Inflammatory macrophage treated with lipopolysaccharide for 1 hour (primary cell): ENCODE results near the gene DYNC2I2.
"Not testable (repeated sequence)": the region's sequence is repeated elsewhere in the genome, so short reads cannot be mapped to it uniquely, and the experiment has no call there.

Experiments
- DNase-seq, 2 donors: peaks; one replicate each; pipeline ENCODE4 v3.0.0-alpha.2; 2020 to 2022

The DYNC2I2 gene

DNA sequence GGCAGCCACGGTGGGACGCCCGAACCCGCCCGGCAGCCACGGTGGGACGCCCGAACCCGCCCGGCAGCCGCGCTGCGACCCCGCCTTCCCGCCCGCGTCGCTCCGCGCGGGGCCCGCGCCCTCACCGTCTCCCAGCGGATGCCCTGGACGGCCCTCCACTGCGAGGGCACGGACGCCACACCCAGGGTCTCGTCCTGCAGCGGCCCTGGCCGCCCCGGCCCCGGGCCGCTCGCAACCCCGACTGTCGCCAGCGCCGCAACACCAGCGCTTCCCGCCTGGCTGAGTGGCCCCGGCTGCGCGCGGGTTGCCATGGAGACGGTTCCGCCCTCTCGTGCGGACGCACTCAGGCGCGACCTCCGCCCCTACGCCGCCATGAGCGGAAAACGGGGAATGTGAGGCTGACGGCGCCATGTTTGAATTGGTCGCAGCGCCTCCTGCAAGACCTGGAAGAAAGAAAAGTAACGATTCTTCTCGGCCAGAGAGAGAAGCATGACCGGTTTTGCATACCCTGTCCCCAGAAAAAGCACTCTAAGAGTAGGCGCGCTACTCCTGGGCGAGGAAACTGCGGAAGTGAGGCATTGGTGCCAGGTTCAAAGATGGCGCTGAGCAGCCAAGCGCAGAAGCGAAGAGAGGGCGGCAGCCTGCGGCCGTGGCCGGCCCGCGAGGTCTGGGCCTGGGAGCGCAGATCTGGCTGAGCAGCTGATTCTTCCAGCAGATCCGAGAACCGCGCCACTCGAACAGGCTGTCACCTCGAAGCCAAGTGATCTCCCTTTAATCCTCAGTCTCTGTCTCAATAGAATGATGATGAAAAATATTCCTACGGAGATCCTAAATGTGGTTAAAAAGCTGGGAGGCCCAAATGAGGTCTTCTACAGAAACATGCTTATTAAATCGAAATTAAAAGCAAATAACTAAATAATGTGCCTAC lies at the start of gene DYNC2I2:
Gene DYNC2I2, minus strand, starts transcription at position 432 of the 928 bp plus-strand sequence. Its CDS starts 121 bp downstream, at position 311.
- DNase-seq = peak; percentile 88 to 97

DNA sequence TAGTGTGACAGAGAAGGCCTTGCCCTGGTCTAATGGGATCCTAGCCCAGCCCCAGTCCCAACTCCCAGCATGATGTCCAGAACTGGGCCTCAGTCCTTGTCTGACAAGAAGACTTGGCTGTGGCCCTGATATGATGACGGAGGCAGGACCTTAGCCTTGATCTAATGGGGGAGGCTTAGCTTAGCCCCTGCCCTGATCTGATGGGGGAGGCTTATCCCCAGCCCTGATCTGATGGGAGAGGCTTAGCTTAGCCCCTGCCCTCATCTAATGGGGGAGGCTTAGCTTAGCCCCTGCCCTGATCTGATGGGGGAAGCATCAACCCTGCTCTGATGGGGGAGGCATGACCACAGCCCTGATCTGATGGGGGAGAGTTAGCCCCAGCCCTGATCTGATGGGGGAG lies 49.4 kb upstream of the DYNC2I2 start:
- no peak for DNase-seq

DNA sequence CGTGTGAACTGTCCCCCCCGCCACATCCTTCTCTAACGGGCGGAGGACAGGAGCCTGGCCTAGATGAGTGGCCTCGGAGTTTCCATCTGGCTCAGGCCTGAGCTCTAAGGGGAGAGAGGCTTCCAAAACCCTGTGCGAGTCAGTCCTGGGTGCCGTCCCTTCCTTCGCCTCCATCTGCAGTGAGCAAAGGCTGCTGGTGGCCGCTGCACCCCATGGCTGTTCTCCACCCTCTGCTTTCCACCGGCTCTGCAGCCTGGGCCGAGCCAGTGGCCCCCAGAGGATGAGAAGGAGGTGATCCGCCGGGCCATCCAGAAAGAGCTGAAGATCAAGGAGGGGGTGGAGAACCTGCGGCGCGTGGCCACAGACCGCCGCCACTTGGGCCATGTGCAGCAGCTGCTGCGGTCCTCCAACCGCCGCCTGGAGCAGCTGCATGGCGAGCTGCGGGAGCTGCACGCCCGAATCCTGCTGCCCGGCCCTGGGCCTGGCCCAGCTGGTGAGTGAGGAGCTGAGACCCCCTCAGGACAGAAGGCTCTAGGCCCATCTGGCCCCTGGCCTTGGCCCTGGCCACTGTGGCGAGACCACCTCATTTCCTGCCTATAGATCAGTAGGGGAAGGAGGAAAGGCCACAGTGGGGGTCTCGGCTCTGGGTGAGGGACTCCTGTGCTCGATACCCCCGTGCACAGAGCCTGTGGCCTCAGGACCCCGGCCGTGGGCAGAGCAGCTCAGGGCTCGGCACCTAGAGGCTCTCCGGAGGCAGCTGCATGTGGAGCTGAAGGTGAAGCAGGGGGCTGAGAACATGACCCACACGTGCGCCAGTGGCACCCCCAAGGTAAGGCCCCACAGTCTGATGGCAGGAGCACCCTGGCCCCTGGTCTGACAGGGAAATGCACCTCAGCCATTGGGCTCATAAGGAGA lies 48.7 kb upstream of the DYNC2I2 start:
- no peak for DNase-seq

DNA sequence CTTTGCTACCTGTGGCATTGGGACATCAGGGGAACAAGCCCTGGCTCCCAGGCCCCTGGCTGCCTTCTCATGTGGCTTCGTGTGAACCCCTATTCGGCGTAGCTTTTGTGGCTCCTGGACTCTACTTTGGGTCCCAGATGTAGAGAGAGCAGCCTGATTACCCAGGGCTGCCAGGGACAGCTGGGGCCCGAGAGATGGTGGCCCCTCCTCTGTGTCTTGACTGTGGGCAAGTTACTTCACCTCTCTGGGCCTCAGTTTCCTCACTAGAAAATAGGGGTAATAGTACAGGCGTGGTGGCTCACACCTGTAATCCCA lies 47.7 kb upstream of the DYNC2I2 start:
- DNase-seq = no peak

DNA sequence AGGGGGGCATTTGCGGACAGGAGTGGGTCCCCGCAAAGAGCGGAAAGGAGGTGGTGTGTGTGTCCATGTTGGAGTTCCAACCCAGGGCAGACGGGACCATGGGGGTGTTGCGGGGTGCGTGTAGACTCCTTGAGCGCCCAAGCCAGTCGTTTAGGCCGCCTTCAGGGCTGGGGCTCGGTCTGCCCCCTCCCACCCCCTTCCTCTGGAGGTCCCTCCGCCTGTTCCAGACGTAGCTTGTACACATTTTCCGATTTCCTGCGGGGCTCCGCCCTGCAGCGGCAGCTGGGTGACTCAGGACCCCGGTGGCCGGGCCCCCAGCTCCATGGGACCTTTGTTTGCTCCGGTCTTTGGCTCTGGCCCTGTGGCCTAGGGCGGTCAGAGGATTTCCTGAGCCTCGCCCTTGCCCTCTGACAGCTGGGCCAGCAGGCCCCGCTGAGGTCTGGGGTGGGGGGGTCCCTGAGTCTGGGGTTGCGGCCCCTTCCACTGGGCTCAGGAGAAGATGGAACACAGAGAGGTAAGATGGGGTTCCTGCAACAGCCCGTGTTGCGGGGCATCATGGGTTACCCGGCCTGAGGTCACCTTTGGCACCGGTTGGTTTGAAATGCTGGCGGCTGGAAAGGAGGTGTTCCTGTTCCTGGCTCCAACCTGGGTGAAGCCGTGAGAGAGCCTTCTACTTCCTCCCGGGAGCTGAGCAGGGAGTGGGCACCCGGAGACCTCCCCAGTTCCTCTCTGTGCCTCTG lies 47.1 kb upstream of the DYNC2I2 start:
- DNase-seq = no peak

DNA sequence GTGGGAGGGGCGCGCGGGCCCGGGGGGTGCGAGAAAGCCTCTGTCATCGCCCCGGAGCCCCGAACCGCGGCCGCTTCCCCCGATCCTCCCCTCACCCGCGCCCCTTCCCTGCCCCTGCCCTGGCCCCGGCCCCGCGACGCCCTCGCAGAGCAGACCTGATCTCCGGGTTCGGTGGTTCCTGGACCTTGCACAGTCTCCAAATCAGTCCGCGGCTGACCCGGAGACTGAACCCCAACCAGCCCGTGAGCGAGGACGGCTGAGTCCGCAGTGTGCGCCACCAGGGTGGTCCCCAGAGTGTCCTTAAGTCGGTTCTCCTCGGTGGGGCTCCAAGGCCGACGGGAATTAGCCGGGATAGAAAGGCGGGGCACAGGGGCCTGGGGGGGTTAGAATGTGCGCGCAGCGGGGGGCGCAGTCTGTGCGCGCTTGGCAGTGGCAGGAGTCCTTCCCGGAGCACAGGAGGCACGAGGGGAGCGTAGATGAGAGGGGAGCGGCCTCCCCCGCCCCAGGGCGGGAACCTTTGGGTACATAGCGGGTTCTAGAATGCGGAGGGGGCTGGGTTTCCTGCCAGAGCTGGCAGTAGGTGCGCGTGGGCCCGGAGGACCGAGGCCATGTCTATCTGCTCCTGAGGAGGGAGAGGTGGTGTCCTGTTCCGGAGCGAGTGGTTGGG lies 46.4 kb upstream of the DYNC2I2 start:
- no peak for DNase-seq

DNA sequence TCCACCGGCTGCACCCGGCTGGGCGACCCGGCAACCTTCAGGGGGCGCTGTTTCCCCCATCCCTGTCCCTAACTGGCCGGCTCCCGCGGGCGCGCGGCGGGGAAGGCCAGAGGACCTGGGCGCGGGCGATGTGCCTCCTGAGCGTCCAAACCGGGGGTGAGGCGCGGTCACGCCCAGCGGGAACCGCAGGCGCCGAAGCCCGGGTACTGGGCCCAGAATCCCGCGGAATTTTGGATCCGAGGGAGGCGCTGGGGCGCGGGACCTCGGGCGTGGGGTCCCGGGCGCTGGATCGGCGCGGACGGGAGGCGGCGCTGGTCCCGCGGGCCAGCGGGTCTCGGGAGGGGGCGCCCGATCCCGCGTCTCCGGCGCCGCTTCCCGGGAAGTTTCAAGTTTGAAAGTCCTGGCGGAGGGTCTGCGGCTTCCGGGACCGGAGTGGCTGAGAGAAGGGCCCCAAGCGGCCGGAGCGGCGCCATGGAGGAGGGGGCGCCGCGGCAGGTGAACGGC lies 45.9 kb upstream of the DYNC2I2 start, which contains the start of gene PKN3:
Gene PKN3, plus strand, starts transcription at position 59 of the 504 bp plus-strand sequence. Its CDS starts 413 bp downstream, at position 472.
- DNase-seq = peak; percentile 67 to 92

DNA sequence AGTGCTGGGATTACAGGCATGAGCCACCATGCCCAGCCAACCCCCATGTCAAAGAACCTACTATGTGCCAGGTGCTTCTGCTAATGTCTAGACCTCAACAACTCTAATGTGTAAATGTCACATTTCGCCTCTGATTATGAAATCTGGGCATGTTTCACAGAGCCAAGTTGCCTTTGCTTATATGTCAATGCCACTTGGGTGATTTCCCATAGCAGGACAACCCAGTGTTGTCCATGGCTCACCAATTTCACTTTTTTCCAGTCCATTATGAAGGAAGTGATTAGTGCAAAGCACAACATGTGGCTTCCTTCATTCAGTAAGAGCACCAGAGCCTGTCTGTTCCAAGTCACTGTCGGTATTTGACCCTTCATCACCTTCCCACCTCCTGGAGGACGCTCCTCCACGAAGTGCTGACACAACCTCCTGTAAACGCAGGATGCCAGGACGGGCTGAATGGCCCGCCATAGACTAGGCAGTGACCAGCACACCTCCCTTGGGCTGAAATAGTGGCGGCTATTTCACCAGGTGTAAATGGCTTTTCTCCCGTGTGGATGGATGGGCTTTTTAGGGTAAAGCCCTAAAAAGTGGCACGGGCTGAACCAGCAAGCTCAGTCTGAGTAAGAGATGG lies 44.7 kb upstream of the DYNC2I2 start:
- DNase-seq = peak; percentile 78 to 86

DNA sequence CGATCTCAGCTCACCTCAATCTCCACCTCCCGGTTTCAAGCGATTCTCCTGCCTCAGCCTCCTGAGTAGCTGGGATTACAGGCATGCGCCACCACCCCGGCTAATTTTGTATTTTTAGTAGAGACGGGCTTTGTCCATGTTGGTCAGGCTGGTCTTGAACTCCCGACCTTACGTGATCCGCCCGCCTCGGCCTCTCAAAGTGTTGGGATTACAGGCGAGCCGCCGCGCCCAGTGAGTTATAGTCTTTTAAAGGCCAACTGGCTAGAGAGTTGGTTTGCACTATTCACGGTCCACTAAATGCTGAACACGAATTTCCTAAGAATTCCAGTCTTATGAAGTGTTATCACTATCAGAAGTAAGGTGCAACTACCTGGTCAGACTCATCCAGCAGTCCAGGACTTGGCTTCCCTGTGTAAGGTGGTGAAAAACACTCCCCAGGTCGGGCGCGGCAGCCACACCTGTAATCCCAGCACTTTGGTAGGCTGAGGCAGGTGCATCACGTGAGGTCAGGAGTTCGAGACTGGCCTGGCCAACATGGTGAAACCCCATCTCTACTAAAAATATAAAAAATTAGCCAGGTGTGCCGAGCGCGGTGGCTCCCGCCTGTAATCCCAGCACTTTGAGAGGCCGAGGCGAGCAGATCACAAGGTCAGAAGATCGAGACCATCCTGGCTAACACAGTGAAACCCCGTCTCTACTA lies 42.6 kb upstream of the DYNC2I2 start:
- DNase-seq = not testable (repeated sequence)

DNA sequence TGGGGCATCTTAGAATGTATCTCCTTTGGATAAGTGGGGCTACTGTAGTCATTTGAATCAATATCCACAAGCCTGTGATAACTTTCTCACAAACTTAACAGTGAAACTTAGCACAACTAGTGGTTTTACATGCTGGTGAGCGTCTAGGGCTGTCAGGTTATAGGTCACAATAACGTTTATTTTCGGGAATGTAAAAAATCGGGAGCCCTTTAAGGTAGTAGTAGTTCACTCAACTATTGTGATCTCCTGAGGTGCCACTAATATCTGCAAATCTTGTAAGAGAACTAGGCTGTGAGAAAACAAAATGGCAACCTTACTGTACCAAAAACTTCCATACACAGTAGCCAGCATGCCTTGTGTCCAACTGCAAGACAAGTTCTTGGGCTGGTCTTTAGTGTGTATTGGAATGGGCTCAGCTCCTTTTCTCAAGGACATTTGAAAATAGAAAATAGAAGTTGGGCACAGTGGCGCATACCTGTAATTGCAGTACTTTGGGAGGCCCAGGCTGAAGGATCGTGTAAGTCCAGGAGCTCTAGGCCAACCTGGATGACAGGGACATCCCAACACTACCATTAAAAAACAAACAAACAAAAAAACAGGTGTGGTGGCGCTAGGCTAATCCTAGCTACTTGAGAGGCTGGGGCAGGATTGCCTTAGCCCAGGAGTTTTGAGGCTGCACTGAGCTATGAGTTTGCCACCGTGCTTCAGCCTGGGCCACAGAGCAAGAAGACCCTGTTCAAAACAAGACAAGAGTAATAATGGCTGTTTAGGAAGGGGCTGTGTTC lies 40.5 kb upstream of the DYNC2I2 start:
- no peak for DNase-seq

DNA sequence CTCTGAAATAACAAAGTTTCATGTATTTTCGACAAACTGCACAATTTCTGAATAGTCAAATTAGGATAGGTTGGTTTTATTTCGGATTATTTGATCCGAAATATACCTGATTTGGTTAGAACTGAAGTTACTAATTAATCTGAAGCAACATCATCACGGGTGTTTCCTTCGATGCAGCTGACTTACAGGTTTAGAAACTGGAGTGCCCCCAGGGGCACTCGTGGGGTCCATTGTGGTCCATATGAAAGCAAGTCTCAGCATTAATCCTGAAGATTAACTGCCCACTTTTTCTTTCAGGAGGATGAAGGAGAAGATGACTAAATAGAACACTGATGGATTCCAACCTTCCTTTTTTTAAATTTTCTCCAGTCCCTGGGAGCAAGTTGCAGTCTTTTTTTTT lies 37.7 kb upstream of the DYNC2I2 start:
- no peak for DNase-seq

DNA sequence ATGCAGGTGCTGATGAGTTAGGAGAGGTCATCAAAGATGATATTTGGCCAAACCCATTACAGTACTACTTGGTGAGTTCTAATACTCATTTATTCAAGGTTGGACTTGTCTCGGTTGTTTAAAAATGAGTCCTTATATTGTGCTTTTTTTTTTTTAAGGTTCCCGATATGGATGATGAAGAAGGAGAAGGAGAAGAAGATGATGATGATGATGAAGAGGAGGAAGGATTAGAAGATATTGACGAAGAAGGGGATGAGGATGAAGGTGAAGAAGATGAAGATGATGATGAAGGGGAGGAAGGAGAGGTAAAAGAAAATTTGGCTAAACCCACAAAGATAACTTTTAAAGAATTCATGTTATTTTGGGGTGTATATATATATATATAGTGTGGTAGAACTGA lies 37.1 kb upstream of the DYNC2I2 start:
- not testable (repeated sequence) for DNase-seq

DNA sequence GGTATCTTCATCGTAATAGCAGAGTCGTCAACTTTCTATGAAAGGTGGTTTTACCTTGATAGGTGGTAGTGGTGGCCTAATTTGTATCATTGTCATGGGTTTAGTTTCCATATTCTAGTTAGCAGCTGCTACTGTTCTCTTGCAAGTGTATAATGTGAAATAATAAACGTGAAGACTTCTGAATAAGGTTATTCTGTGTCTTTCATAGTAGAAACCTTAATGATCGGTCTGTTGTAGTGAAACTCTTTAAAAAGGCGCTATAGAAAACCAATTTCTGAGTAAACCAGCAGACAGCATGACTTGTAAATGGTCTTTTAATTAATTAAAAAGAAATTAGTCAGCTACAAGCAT lies 34.0 kb upstream of the DYNC2I2 start:
- no peak for DNase-seq

DNA sequence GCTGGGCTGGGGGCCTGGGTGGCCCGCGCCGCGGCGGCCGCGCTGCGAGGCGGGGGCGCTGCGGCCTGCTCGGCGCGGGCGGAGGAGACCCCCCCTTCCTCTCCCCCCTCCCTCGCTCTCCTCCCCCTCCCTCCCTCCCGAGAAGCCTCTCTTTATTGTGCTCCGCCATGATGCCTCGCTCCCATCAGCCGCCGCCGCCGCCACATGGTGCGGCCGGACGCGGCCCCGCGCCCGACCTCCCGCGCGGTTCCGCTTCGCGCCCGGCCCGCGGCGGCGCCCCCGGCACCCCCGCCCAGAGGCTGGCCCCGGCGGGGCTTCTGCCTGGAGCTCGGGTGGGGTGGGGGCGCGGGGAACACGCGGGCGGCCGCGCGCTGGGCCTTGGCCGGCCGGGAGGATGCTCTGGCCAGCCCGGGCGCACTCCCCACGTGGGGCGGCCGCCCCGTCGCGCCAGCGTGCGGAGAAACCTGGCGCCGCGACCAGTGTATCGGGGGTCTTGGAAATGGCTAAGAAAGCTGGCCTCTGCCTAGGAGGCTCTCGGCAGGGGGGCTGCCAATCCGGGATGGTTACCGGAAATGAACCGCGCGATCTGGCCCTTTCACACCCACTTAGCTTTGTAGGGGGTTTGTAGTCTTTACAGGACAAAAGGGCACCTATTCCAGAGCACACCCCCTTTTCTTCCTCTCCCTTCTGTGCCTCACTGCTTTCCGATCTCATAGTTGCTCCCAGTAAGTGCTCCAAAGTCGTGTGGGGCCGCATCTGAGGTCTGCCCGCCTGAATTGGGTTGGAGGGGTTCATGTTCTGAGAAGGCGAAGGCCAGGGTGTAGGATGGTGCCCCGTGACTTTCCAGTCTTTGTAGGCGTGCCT lies 33.4 kb upstream of the DYNC2I2 start:
- no peak for DNase-seq

DNA sequence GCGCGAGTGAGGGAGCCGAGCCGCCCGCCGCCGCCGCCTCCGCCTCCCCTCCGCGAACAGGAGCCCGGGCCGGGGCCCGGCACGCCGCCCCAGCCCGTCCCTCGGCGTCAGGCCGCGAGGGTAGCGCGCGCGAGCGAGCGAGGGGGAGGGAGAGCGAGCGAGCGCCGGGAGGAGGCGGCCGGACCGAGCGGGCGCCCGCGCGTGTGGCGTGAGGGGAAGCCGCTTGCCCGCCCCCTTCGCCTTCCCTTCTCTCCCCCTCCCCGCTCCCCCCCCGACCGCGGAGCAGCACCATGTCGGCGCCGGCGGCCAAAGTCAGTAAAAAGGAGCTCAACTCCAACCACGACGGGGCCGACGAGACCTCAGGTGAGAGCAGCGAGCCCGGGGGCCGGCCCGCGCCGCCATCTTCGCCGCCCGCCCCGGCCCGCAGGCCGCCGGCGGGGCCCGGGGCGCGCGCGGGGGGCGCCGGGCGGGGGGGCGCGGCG lies 32.7 kb upstream of the DYNC2I2 start:
- no peak for DNase-seq

DNA sequence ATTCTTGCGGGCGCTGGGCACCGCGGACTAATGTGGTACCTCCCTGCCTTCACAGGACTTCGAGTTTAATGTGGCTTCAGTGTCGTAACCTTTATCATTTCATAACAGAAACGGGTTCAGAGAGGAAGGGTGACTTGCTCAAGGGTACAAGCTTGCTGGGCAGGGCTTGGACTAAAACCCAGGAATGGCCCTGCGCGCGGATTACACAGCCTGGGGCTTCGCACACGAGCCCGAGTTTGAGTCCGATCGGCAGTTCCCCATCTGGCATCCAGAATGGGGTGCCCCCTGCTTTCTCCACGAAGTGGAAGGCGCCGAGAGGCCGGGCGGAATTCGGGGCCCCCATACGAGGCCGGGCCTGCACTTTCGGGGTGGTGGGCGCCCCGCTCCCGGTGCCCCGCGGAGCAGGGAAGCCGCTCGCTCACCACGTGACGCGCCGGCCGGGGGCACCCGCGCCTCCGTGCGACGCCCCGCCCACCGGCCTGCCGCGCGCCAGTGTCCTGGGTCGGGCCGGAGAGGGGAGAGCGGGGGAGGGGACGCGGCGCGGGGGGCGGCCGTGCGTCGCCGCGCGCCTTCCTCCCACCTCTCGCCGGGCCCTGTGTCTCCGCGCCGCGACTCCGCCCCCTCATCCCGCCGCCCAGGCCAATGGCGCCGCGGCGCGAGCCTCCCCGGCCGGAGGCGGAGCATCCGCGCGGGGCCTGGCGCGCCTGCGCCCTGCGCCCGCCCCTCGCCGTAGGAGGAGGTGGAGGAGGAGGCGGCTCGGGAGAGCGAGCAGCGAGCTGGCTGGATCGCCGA lies 32.0 kb upstream of the DYNC2I2 start, which contains the start of gene SET:
Gene SET, plus strand, starts transcription at position 722 of the 792 bp plus-strand sequence. CDS start 361 bp downstream, outside the sequence.
- peak; percentile 85 to 92 for DNase-seq

DNA sequence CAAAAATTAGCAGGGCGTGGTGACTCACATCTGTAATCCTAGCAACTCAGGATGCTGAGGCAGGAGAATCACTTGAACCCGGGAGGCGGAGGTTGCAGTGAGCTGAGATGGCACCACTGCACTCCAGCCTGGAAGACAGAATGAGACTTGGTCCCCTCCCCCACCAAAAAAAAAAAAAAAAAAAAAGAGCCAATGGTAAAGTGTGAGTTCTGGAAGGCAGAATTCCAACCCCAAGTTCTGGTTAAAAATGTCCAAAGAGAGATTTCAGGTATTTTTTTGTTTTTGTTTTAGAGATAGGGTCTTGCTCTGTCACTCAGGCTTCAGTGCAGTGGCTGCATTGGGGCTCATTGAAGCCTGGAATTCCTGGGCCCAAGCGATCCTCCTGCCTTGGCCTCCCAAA lies 30.8 kb upstream of the DYNC2I2 start:
- DNase-seq = no peak
